ENCODE results near the gene CEBPE.

The CEBPE gene

DNA sequence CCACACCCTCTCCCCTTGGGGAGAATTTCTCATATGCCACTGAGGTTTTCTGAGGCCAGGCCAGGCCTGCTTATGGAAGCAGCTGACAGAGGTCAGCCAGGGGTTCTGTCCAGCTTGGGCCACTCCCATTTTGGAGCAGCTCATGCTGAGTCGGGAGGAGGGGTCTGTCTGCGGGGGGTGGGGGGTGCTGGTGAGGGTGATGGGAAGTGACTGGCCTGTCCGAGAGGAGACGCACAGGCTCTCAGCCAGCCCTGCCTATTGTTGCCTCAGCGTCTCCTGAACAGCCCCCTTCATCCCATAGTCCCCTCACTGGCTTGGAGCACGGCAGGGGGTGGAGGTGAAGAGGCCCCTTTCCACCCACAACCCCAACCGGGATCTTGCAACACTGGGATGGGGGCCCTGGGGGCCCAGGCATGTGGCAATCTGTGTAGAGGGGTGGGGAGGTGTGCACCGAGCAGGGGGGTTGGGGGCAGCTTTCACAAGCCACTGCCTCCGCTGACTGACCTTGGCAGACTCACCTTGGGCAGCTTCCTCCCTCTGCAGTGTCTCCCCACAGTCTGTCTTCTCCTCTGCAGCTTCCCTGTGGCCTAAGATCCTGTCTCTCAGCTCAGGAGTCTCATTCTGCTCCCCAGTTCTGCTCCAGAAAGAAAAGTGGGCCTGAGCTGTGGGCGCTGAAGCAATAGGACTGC lies 5.5 kb downstream of the CEBPE start:
- H3K4me1 ChIP-seq (ENCODE audit: insufficient read depth, low read length, poor library complexity, severe bottlenecking), result peaks cover 5% of the 10 kb centered on the region
- no peaks in the 10 kb centered on the region for H3K9me3 ChIP-seq (ENCODE audit: insufficient read depth, low read depth, low read length)
- no peaks in the 10 kb centered on the region for H3K9me2 ChIP-seq (replicated peaks; ENCODE audit: low read depth, low read length)
- H3K79me2 ChIP-seq (ENCODE audit: insufficient read depth, low read length), result no peaks in the 10 kb centered on the region
- H3K4me2 ChIP-seq (ENCODE audit: low read depth, low read length, poor library complexity, severe bottlenecking), result no peak overlapping the region
- H3F3A ChIP-seq (ENCODE audit: low read depth), result no peaks in the 10 kb centered on the region
- no peak overlapping the region for H2AFZ ChIP-seq (ENCODE audit: low read length)
- H3K4me3 ChIP-seq (ENCODE audit: low read length, poor library complexity, severe bottlenecking), result no peak overlapping the region
- no peaks in the 10 kb centered on the region for H3K27me3 ChIP-seq (ENCODE audit: insufficient read depth, low read length, poor library complexity, severe bottlenecking)
- no peak overlapping the region for H3K9ac ChIP-seq (ENCODE audit: low read depth, low read length, poor library complexity, severe bottlenecking)
- H3K36me3 ChIP-seq (ENCODE audit: insufficient read depth, low read length), result no peaks in the 10 kb centered on the region
- H4K20me1 ChIP-seq (ENCODE audit: insufficient read depth, low read length, poor library complexity, severe bottlenecking), result no peaks in the 10 kb centered on the region
- no peak for TF ChIP-seq EZH2phosphoT487 (IDR thresholded peaks at IDR 0.05; ENCODE audit: borderline replicate concordance)
- TF ChIP-seq, protein P1, sequence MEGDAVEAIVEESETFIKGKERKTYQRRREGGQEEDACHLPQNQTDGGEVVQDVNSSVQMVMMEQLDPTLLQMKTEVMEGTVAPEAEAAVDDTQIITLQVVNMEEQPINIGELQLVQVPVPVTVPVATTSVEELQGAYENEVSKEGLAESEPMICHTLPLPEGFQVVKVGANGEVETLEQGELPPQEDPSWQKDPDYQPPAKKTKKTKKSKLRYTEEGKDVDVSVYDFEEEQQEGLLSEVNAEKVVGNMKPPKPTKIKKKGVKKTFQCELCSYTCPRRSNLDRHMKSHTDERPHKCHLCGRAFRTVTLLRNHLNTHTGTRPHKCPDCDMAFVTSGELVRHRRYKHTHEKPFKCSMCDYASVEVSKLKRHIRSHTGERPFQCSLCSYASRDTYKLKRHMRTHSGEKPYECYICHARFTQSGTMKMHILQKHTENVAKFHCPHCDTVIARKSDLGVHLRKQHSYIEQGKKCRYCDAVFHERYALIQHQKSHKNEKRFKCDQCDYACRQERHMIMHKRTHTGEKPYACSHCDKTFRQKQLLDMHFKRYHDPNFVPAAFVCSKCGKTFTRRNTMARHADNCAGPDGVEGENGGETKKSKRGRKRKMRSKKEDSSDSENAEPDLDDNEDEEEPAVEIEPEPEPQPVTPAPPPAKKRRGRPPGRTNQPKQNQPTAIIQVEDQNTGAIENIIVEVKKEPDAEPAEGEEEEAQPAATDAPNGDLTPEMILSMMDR (conservative IDR thresholded peaks at IDR 0.05; ENCODE audit: low read length), result no peak

DNA sequence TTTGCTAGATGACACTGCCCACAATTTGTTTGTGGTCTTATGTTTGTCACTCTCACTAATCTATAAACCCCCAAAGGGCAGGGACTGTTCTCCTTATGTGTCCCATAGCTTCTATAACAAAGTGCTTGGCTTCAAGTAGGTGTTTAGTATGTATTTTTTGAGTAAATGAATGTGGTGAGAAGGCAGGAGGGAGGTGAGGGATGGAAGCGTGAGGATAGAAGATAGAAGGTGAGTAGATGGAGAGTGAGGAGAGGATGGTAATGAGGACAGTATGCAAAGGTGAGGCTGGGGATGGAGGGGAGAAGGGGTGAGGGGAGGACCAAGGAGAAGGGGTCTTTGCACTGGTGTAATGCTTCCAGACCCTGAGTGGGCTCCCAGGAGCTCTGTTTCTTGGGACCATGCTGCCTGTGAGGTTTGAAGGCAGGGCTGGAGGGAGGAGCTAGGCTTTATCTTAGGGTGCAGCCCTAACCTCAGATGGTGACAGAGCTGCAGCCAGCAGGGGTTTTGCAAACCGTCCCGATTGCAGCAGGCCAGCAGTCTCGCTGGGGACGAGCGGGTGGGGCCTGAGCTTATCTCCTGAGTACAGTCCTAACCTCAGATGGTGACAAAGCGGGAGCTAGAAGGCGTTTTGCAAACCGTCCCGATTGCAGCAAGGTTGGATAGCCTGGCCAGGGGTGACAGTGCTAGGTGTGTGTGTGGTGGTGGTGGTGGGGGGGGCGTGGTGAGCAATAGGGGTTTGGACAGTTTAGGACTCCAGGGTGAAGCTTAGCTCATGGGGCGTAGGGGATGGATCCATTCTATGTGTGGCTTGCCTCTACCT lies 6.5 kb downstream of the CEBPE start:
- H3K9ac ChIP-seq (ENCODE audit: low read depth, low read length, poor library complexity, severe bottlenecking), result no peak overlapping the region
- no peaks in the 10 kb centered on the region for H3K9me2 ChIP-seq (replicated peaks; ENCODE audit: low read depth, low read length)
- H3F3A ChIP-seq (ENCODE audit: low read depth), result no peaks in the 10 kb centered on the region
- peaks cover 3% of the 10 kb centered on the region for H3K4me1 ChIP-seq (ENCODE audit: insufficient read depth, low read length, poor library complexity, severe bottlenecking)
- H3K79me2 ChIP-seq (ENCODE audit: insufficient read depth, low read length), result no peaks in the 10 kb centered on the region
- H2AFZ ChIP-seq (ENCODE audit: low read length), result no peak overlapping the region
- no peak overlapping the region for H3K4me2 ChIP-seq (ENCODE audit: low read depth, low read length, poor library complexity, severe bottlenecking)
- H3K9me3 ChIP-seq (ENCODE audit: insufficient read depth, low read depth, low read length), result no peaks in the 10 kb centered on the region
- H4K20me1 ChIP-seq (ENCODE audit: insufficient read depth, low read length, poor library complexity, severe bottlenecking), result no peaks in the 10 kb centered on the region
- H3K4me3 ChIP-seq (ENCODE audit: low read length, poor library complexity, severe bottlenecking), result no peak overlapping the region
- H3K36me3 ChIP-seq (ENCODE audit: insufficient read depth, low read length), result no peaks in the 10 kb centered on the region
- no peaks in the 10 kb centered on the region for H3K27me3 ChIP-seq (ENCODE audit: insufficient read depth, low read length, poor library complexity, severe bottlenecking)
- TF ChIP-seq, protein P1 (conservative IDR thresholded peaks at IDR 0.05; ENCODE audit: low read length), result no peak
- no peak for TF ChIP-seq EZH2phosphoT487 (IDR thresholded peaks at IDR 0.05; ENCODE audit: borderline replicate concordance)

DNA sequence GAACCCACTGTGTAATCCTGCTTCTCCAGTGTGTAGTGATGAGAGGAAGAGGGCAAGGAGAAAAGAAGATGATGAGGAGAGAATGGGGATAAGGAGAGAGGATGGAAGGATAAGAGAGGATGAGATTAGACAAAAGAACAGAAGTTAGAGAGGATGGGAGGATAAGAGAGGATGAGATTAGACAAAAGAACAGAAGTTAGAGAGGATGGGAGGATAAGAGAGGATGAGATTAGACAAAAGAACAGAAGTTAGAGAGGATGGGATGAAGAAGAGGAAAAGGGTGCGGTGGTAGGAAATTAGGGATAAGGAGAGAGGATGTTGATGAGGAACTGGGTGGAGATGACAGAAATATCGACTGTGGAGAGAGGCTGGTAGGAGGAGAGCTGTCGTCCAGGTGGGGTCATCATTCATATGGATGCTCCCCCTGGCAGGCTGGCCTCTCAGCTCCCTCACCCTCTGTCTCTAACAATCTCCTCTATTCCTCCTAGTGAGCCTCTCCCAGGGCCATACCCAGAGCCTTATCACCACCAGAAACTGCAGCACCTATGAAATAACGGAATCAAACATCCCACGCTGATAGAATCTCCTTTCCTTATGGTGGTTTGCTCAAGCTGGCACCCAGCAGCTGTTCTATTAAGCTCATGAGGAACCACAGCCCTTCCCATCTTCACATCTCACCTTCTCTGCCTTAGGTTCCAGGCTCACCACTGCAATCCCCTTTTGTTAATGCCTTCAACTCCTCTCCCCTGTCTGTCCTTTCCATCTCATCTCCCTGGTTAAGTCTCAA lies 8.3 kb downstream of the CEBPE start:
- no peaks in the 10 kb centered on the region for H3F3A ChIP-seq (ENCODE audit: low read depth)
- no peak overlapping the region for H3K9ac ChIP-seq (ENCODE audit: low read depth, low read length, poor library complexity, severe bottlenecking)
- H3K79me2 ChIP-seq (ENCODE audit: insufficient read depth, low read length), result no peaks in the 10 kb centered on the region
- H2AFZ ChIP-seq (ENCODE audit: low read length), result no peak overlapping the region
- H3K4me1 ChIP-seq (ENCODE audit: insufficient read depth, low read length, poor library complexity, severe bottlenecking), result peaks cover 3% of the 10 kb centered on the region
- H4K20me1 ChIP-seq (ENCODE audit: insufficient read depth, low read length, poor library complexity, severe bottlenecking), result no peaks in the 10 kb centered on the region
- H3K27me3 ChIP-seq (ENCODE audit: insufficient read depth, low read length, poor library complexity, severe bottlenecking), result no peaks in the 10 kb centered on the region
- no peaks in the 10 kb centered on the region for H3K36me3 ChIP-seq (ENCODE audit: insufficient read depth, low read length)
- H3K9me3 ChIP-seq (ENCODE audit: insufficient read depth, low read depth, low read length), result no peaks in the 10 kb centered on the region
- H3K9me2 ChIP-seq (replicated peaks; ENCODE audit: low read depth, low read length), result no peaks in the 10 kb centered on the region
- TF ChIP-seq, protein P1 (conservative IDR thresholded peaks at IDR 0.05; ENCODE audit: low read length), result no peak
- TF ChIP-seq EZH2phosphoT487 (IDR thresholded peaks at IDR 0.05; ENCODE audit: borderline replicate concordance), result no peak
- H3K4me3 ChIP-seq (ENCODE audit: low read length, poor library complexity, severe bottlenecking), result no peak overlapping the region
- no peak overlapping the region for H3K4me2 ChIP-seq (ENCODE audit: low read depth, low read length, poor library complexity, severe bottlenecking)

Measured in Loucy (cell line).